Fibroblast of lung (primary cell): ENCODE data around the gene RAVER2. TPM values are rescaled to one million over a fixed set of nuclear protein-coding genes. Genes with fewer than 3 reads are reported as not detected.

Source experiments
- DNase-seq, 2 donors: peaks; one replicate each; pipeline versions ENCODE4 v3.0.0 to v3.0.0-alpha.2; 2010; ENCODE audit warnings: low read depth in 2 of 2
- H2AFZ ChIP-seq: 2 replicates; pipeline ENCODE4 v1.5.1; 2012; ENCODE audit warnings: low read length, control low read depth, inconsistent platforms
- H3K27ac ChIP-seq: 2 replicates; pipeline ENCODE4 v1.5.1; 2011; ENCODE audit warnings: low read length, control low read depth; ENCODE audit not compliant: insufficient read depth
- H3K27me3 ChIP-seq: 2 replicates; pipeline ENCODE4 v1.5.1; 2011; ENCODE audit warnings: mild to moderate bottlenecking, low read length; ENCODE audit not compliant: control insufficient read depth, insufficient read depth
- H3K36me3 ChIP-seq: 2 replicates; pipeline ENCODE4 v1.5.1; 2011; ENCODE audit warnings: low read length; ENCODE audit not compliant: control insufficient read depth, insufficient read depth
- H3K4me1 ChIP-seq: 2 replicates; pipeline ENCODE4 v1.5.1; 2011; ENCODE audit warnings: low read length; ENCODE audit not compliant: control insufficient read depth, insufficient read depth; ENCODE audit errors: extremely low read depth
- H3K4me2 ChIP-seq: 2 replicates; pipeline ENCODE4 v1.5.1; 2011; ENCODE audit warnings: low read length, control low read depth; ENCODE audit not compliant: insufficient read depth; ENCODE audit errors: extremely low read depth
- H3K4me3 ChIP-seq, 4 experiments: fragments of 200-600 bp in 1 of 4; sonication (generic) in 1 of 4; replicated peaks in 1 of 4; 2 replicates each; pipeline ENCODE4 v1.5.1; 2011 to 2016; ENCODE audit warnings: low read length in 4 of 4, low read depth in 3 of 4, mild to moderate bottlenecking in 3 of 4, control low read depth in 2 of 4, inconsistent platforms in 1 of 4, mixed read lengths in 1 of 4; ENCODE audit not compliant: insufficient read depth in 1 of 4; ENCODE audit errors: control extremely low read depth in 1 of 4
- H3K79me2 ChIP-seq: 2 replicates; pipeline ENCODE4 v1.5.1; 2012; ENCODE audit warnings: mild to moderate bottlenecking, low read length, inconsistent platforms; ENCODE audit not compliant: control insufficient read depth, insufficient read depth
- H3K9ac ChIP-seq: 2 replicates; pipeline ENCODE4 v1.5.1; 2011; ENCODE audit warnings: mild to moderate bottlenecking, low read length, control low read depth; ENCODE audit not compliant: insufficient read depth
- H3K9me3 ChIP-seq: 2 replicates; pipeline ENCODE4 v1.5.1; 2012; ENCODE audit warnings: low read depth, low read length; ENCODE audit not compliant: control insufficient read depth, insufficient read depth
- H4K20me1 ChIP-seq: 2 replicates; pipeline ENCODE4 v1.5.1; 2011; ENCODE audit warnings: low read length; ENCODE audit not compliant: control insufficient read depth, insufficient read depth; ENCODE audit errors: extremely low read depth
- EZH2 ChIP-seq: IDR thresholded peaks from 2 replicates; pipeline ENCODE4 v1.5.1; 2012; ENCODE audit warnings: low read length, control low read depth, mild to moderate bottlenecking; ENCODE audit errors: missing control alignments
- polyA plus RNA-seq, 2 donors: library from polyadenylated mRNA; depleted of rRNA in 1 of 2; stranded (reverse) in 1 of 2; unstranded in 1 of 2; fragments of >200 nt; gene quantifications; 2 replicates each; pipeline ENCODE4 v1.2.1, GENCODE V29; 2011 to 2012; ENCODE audit warnings: missing spikeins in 1 of 2
- total RNA-seq: library from RNA; depleted of rRNA; stranded (reverse); fragments of >200 nt; gene quantifications from 2 replicates; pipeline ENCODE4 v1.2.1, GENCODE V29; 2014
- TF ChIP-seq, protein P1 (sequence below), 2 donors: IDR thresholded peaks in 1 of 2; conservative IDR thresholded peaks in 1 of 2; 1 replicate in 1 of 2; 2 replicates in 1 of 2; pipeline ENCODE4 v1.5.1; 2011 to 2012; ENCODE audit warnings: low read length in 2 of 2, control low read depth in 1 of 2, inconsistent platforms in 1 of 2, low read depth in 1 of 2, mild to moderate bottlenecking in 1 of 2

Gene RAVER2
- total and polyA plus RNA-seq, 2 donors (not counting 1 experiment from before 2014, with no cell fraction given) = 4.3 to 5.6 TPM

DNA sequence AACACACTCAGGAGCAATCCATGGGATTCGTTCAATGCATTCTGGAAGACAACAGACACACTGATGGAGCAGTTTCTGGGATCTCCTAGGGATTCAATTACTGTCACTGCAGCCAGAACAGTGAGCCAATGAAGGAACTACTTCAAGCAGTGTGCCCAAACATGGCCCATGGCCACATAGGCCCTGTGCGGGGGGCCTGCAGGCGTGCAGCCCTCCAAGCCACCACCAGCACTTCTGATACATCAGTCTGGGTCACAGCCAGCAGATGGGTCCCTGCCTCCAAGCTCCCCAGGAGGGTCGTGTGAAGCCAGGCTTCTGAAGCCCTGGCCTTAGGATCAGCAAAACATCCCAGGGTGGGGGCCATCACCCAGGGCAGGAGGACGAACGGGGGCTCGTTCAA, 99.3 kb downstream of the RAVER2 start:
- no peak overlapping the region for H3K4me2 ChIP-seq
- no peaks in the 10 kb centered on the region for H4K20me1 ChIP-seq
- H3K4me1 ChIP-seq = no peaks in the 10 kb centered on the region
- no peak overlapping the region for H3K9ac ChIP-seq
- H3K9me3 ChIP-seq = no peaks in the 10 kb centered on the region
- H3K27me3 ChIP-seq = no peaks in the 10 kb centered on the region
- DNase-seq = no peak
- H3K79me2 ChIP-seq = no peaks in the 10 kb centered on the region
- TF ChIP-seq EZH2 = no peak
- TF ChIP-seq, protein P1, sequence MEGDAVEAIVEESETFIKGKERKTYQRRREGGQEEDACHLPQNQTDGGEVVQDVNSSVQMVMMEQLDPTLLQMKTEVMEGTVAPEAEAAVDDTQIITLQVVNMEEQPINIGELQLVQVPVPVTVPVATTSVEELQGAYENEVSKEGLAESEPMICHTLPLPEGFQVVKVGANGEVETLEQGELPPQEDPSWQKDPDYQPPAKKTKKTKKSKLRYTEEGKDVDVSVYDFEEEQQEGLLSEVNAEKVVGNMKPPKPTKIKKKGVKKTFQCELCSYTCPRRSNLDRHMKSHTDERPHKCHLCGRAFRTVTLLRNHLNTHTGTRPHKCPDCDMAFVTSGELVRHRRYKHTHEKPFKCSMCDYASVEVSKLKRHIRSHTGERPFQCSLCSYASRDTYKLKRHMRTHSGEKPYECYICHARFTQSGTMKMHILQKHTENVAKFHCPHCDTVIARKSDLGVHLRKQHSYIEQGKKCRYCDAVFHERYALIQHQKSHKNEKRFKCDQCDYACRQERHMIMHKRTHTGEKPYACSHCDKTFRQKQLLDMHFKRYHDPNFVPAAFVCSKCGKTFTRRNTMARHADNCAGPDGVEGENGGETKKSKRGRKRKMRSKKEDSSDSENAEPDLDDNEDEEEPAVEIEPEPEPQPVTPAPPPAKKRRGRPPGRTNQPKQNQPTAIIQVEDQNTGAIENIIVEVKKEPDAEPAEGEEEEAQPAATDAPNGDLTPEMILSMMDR (conservative IDR thresholded peaks at IDR 0.05 in 1 of 2, IDR thresholded peaks at IDR 0.05 in 1 of 2; ENCODE audit: low read depth in 1 of 2, low read length in 2 of 2) = no peak
- H3K27ac ChIP-seq = no peak overlapping the region
- no peak overlapping the region for H2AFZ ChIP-seq
- H3K4me3 ChIP-seq = no peak overlapping the region
- peaks cover 31% of the 10 kb centered on the region for H3K36me3 ChIP-seq

DNA sequence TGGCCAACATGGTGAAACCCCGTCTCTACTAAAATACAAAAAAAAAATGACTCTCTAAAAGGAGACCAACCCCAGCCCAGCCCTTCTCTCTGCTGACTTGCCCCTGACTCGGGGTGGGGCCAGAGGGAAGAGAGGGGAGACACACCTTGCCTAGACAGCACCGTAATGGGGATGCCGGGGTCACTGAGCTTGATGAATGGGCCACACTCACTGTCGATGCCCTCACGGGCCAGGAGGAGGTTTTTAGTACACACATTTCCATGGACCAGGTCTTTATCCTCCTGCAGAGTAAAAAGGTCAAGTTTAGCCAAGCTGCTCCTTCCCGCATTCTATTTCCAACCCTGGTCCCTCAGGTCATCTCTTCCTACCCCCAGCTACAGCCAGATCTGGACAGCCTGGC, 99.7 kb downstream of the RAVER2 start:
- no peak overlapping the region for H3K9ac ChIP-seq
- H3K4me1 ChIP-seq = no peaks in the 10 kb centered on the region
- H4K20me1 ChIP-seq = no peaks in the 10 kb centered on the region
- no peak for DNase-seq
- no peak overlapping the region for H3K4me3 ChIP-seq
- no peaks in the 10 kb centered on the region for H3K27me3 ChIP-seq
- TF ChIP-seq EZH2 = no peak
- TF ChIP-seq, protein P1 (conservative IDR thresholded peaks at IDR 0.05 in 1 of 2, IDR thresholded peaks at IDR 0.05 in 1 of 2; ENCODE audit: low read depth in 1 of 2, low read length in 2 of 2) = no peak
- no peak overlapping the region for H2AFZ ChIP-seq
- H3K79me2 ChIP-seq = no peaks in the 10 kb centered on the region
- no peak overlapping the region for H3K4me2 ChIP-seq
- H3K27ac ChIP-seq = no peak overlapping the region
- H3K9me3 ChIP-seq = no peaks in the 10 kb centered on the region
- H3K36me3 ChIP-seq = peaks cover 29% of the 10 kb centered on the region

DNA sequence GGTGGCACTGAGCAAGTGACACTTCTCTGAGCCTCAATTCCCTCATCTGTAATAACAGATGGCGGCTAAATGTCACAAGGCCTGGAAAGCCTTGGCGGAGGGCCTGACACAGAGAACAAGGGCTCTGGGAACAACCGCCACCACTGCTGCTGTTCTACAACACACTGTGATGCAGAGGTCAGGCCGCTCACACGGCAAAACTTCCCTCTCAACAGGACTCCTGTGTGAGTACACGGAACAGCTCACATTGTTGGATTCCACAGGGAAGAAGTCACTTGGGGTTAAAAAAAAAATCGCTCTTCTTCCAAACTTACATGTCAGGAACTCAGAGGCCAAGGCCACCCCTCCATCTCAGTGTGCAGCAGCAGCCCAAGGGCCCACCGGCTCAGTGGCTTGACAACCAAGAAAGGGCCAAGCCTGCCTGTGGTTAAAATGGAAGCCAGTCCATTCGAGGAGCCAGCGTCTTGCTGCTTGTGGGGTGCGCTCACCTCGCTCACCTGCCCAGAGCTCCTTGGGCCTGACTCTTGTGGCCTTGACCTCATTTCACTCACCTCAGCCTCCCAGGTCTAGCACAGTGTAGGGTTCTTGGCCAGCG, 101.1 kb downstream of the RAVER2 start:
- Histone ChIP-seq H3K27ac (no peak overlapping the region), H3K4me2 (no peak overlapping the region), H3K9ac (no peak overlapping the region), H4K20me1 (no peaks in the 10 kb centered on the region), H3K9me3 (no peaks in the 10 kb centered on the region), H3K79me2 (no peaks in the 10 kb centered on the region), H3K4me1 (no peaks in the 10 kb centered on the region), H3K27me3 (no peaks in the 10 kb centered on the region), H3K4me3 (no peak overlapping the region), H3K36me3 (peaks cover 25% of the 10 kb centered on the region), H2AFZ (no peak overlapping the region)
- no peak for DNase-seq
- TF ChIP-seq, protein P1 (conservative IDR thresholded peaks at IDR 0.05 in 1 of 2, IDR thresholded peaks at IDR 0.05 in 1 of 2; ENCODE audit: low read depth in 1 of 2, low read length in 2 of 2) = no peak
- no peak for TF ChIP-seq EZH2
